ELF-1 (cell line): ENCODE results near the gene POLA1.

Experiments used
- DNase-seq: peaks from one replicate; pipeline ENCODE4 v3.0.0-alpha.2; 2016; ENCODE audit warnings: low read depth, low spot score

Gene POLA1

GRCh38 chrX:25010784-25011588, 317.3 kb downstream of the POLA1 start:
- DNase-seq, result no peak

- no peak for DNase-seq
Measured at GRCh38 chrX:25011589-25012432, 318.1 kb downstream of the POLA1 start.

- peak; percentile 67 for DNase-seq
Measured at GRCh38 chrX:25012433-25012735, 318.7 kb downstream of the POLA1 start.

- no peak for DNase-seq
Measured at GRCh38 chrX:25012793-25013631, 319.3 kb downstream of the POLA1 start.

- no peak for DNase-seq
Measured at GRCh38 chrX:25013632-25014365, 320.1 kb downstream of the POLA1 start.

- DNase-seq, result no peak
Measured at GRCh38 chrX:25014366-25014838, 320.7 kb downstream of the POLA1 start.

GRCh38 chrX:25015486-25016360, 322.0 kb downstream of the POLA1 start, which contains the start of gene ARX:
TSS of gene ARX (minus strand) at chrX:25015965. CDS start at chrX:25015737, 228 bp downstream.
- DNase-seq, result peak; percentile 90

GRCh38 chrX:25016361-25016671, 322.6 kb downstream of the POLA1 start:
- DNase-seq, result no peak

GRCh38 chrX:25016938-25017598, 323.4 kb downstream of the POLA1 start:
- no peak for DNase-seq

- no peak for DNase-seq
Measured at GRCh38 chrX:25017667-25018247, 324.0 kb downstream of the POLA1 start.

- no peak for DNase-seq
Measured at GRCh38 chrX:25018682-25019081, 325.0 kb downstream of the POLA1 start.

- peak; percentile 76 for DNase-seq
Measured at GRCh38 chrX:25019707-25020390, 326.1 kb downstream of the POLA1 start.

GRCh38 chrX:25020391-25020904, 326.7 kb downstream of the POLA1 start:
- peak; percentile 72 for DNase-seq

GRCh38 chrX:25020905-25021449, 327.3 kb downstream of the POLA1 start:
- peak; percentile 86 for DNase-seq

- no peak for DNase-seq
Measured at GRCh38 chrX:25022499-25023325, 329.0 kb downstream of the POLA1 start.

- no peak for DNase-seq
Measured at GRCh38 chrX:25023908-25024307, 330.2 kb downstream of the POLA1 start.

- no peak for DNase-seq
Measured at GRCh38 chrX:25025615-25026014, 331.9 kb downstream of the POLA1 start.
